IMR-90 (cell line): Measurements from ENCODE around the gene GALNT7. TPM values are rescaled to one million over a fixed set of nuclear protein-coding genes. Genes with fewer than 3 reads are reported as not detected.

Source experiments
- ATAC-seq: fragments of 200-7000 bp; cut with Tn5 transposase; 2 replicates; pipeline ENCODE4 v1.9.1; 2020; ENCODE audit warnings: low read depth, mild to moderate bottlenecking, moderate library complexity
- BruUV-seq: library from RNA; stranded (reverse); fragments of 400-500 nt; replicated peaks from 2 replicates; lab custom pipeline; 2021; lab: Mats Ljungman, UMichigan
- CTCF ChIA-PET: fragments of 300-600 bp; formaldehyde crosslinking; extraction: SDS; loops from one replicate; lab custom pipeline; 2021; ENCODE audit warnings: antibody characterized with exemption; lab: Yijun Ruan, JAX
- POLR2A ChIA-PET: fragments of 300-600 bp; sonication (Branson Sonifier 250); formaldehyde crosslinking; loops from one replicate; lab custom pipeline; 2022; ENCODE audit warnings: antibody characterized with exemption; ENCODE audit not compliant: unreplicated experiment; lab: Charles Lee
- DNase-seq: peaks from one replicate; pipeline ENCODE4 v3.0.0; 2013
- H2AFZ ChIP-seq: replicated peaks from 2 replicates; pipeline ENCODE3; 2013; ENCODE audit warnings: low read length, mild to moderate bottlenecking; ENCODE audit not compliant: poor library complexity
- H2AK5ac ChIP-seq: 2 replicates; pipeline ENCODE4 v1.6.1; 2013; ENCODE audit warnings: low read depth, low read length, inconsistent platforms
- H2AK9ac ChIP-seq: replicated peaks from 2 replicates; pipeline ENCODE3; 2013; ENCODE audit warnings: mild to moderate bottlenecking, low read depth, low read length, moderate library complexity; ENCODE audit not compliant: poor library complexity
- H2BK120ac ChIP-seq: 2 replicates; pipeline ENCODE4 v1.6.1; 2013; ENCODE audit warnings: low read depth, low read length, inconsistent platforms
- H2BK15ac ChIP-seq: 3 replicates; pipeline ENCODE4 v1.6.1; 2013; ENCODE audit warnings: low read depth, low read length, inconsistent platforms
- H2BK20ac ChIP-seq: 2 replicates; pipeline ENCODE4 v1.6.1; 2013; ENCODE audit warnings: low read depth, mild to moderate bottlenecking, inconsistent platforms, low read length, moderate library complexity
- H2BK5ac ChIP-seq: 2 replicates; pipeline ENCODE4 v1.6.1; 2013; ENCODE audit warnings: mild to moderate bottlenecking, low read depth, low read length, inconsistent platforms; ENCODE audit not compliant: poor library complexity, severe bottlenecking
- H3K14ac ChIP-seq: replicated peaks from 2 replicates; pipeline ENCODE4 v1.6.1; 2013; ENCODE audit warnings: low read depth, low read length, inconsistent platforms
- H3K18ac ChIP-seq: 2 replicates; pipeline ENCODE4 v1.6.1; 2013; ENCODE audit warnings: low read depth, low read length, control low read depth
- H3K23ac ChIP-seq: 2 replicates; pipeline ENCODE4 v1.6.1; 2013; ENCODE audit warnings: low read depth, low read length, inconsistent platforms
- H3K27ac ChIP-seq: 2 replicates; pipeline ENCODE4 v1.5.1; 2013; ENCODE audit warnings: mild to moderate bottlenecking, control low read depth, low read length; ENCODE audit not compliant: insufficient read depth
- H3K27me3 ChIP-seq: 2 replicates; pipeline ENCODE4 v1.6.1; 2013; ENCODE audit warnings: low read length; ENCODE audit not compliant: control insufficient read depth, insufficient read depth
- H3K36me3 ChIP-seq: 2 replicates; pipeline ENCODE4 v1.6.1; 2013; ENCODE audit warnings: low read length, mixed read lengths; ENCODE audit not compliant: control insufficient read depth, insufficient read depth
- H3K4ac ChIP-seq: 2 replicates; pipeline ENCODE4 v1.6.1; 2013; ENCODE audit warnings: low read depth, low read length, inconsistent platforms
- H3K4me1 ChIP-seq: 2 replicates; pipeline ENCODE4 v1.6.1; 2013; ENCODE audit warnings: low read length, mixed read lengths; ENCODE audit not compliant: control insufficient read depth, insufficient read depth
- H3K4me2 ChIP-seq: 2 replicates; pipeline ENCODE4 v1.6.1; 2013; ENCODE audit warnings: low read depth, mild to moderate bottlenecking, control low read depth, low read length, moderate library complexity
- H3K4me3 ChIP-seq: 2 replicates; pipeline ENCODE4 v1.5.1; 2013; ENCODE audit warnings: low read depth, mild to moderate bottlenecking, control low read depth, low read length, moderate library complexity; ENCODE audit not compliant: insufficient read depth
- H3K56ac ChIP-seq: 2 replicates; pipeline ENCODE4 v1.6.1; 2013; ENCODE audit warnings: low read length, inconsistent platforms; ENCODE audit not compliant: insufficient read depth; ENCODE audit errors: extremely low read depth
- H3K79me1 ChIP-seq, 2 experiments: 2 replicates each; pipeline ENCODE4 v1.6.1; 2013; ENCODE audit warnings: low read length in 2 of 2, inconsistent platforms in 1 of 2, low read depth in 1 of 2
- H3K9ac ChIP-seq: 2 replicates; pipeline ENCODE4 v1.6.1; 2013; ENCODE audit warnings: low read depth, low read length, control low read depth
- H3K9me1 ChIP-seq: 2 replicates; pipeline ENCODE4 v1.6.1; 2013; ENCODE audit warnings: low read length, inconsistent platforms; ENCODE audit not compliant: insufficient read depth
- H3K9me3 ChIP-seq: 2 replicates; pipeline ENCODE4 v1.6.1; 2013; ENCODE audit warnings: low read length; ENCODE audit not compliant: control insufficient read depth, insufficient read depth
- H4K20me1 ChIP-seq: 2 replicates; pipeline ENCODE4 v1.6.1; 2013; ENCODE audit warnings: low read length, inconsistent platforms; ENCODE audit not compliant: insufficient read depth
- H4K5ac ChIP-seq: 2 replicates; pipeline ENCODE4 v1.6.1; 2013; ENCODE audit warnings: mild to moderate bottlenecking, low read depth, low read length, control low read depth
- H4K8ac ChIP-seq, 2 experiments: 2 replicates each; pipeline ENCODE4 v1.6.1; 2013; ENCODE audit warnings: low read depth in 2 of 2, low read length in 2 of 2, control low read depth in 1 of 2, inconsistent platforms in 1 of 2
- H4K91ac ChIP-seq: 2 replicates; pipeline ENCODE4 v1.6.1; 2013; ENCODE audit warnings: low read depth, low read length, inconsistent platforms; ENCODE audit not compliant: insufficient read depth
- BHLHE40 ChIP-seq: fragments of 150-350 bp; IDR thresholded peaks from 2 replicates; pipeline ENCODE4 v1.6.1; 2016; ENCODE audit warnings: mild to moderate bottlenecking, low read depth, low read length
- CEBPB ChIP-seq: IDR thresholded peaks from 2 replicates; pipeline ENCODE4 v1.6.1; 2012; ENCODE audit warnings: low read depth, low read length, improper control_type of control experiment
- CTCF ChIP-seq: conservative IDR thresholded peaks from 2 replicates; pipeline ENCODE4 v1.5.1; 2012; ENCODE audit warnings: mild to moderate bottlenecking, low read depth, low read length, improper control_type of control experiment
- MAFK ChIP-seq: IDR thresholded peaks from 2 replicates; pipeline ENCODE4 v1.6.1; 2012; ENCODE audit warnings: low read depth, low read length, improper control_type of control experiment
- NFE2L2 ChIP-seq: fragments of 150-350 bp; IDR thresholded peaks from 2 replicates; pipeline ENCODE4 v1.6.1; 2016; ENCODE audit warnings: low read depth, mild to moderate bottlenecking, low read length
- POLR2A ChIP-seq: IDR thresholded peaks from 2 replicates; pipeline ENCODE4 v1.6.1; 2012; ENCODE audit warnings: mild to moderate bottlenecking, low read depth, low read length
- RAD21 ChIP-seq: IDR thresholded peaks from 2 replicates; pipeline ENCODE4 v1.6.1; 2012; ENCODE audit warnings: low read length, improper control_type of control experiment
- RCOR1 ChIP-seq: IDR thresholded peaks from 2 replicates; pipeline ENCODE4 v1.6.1; 2012; ENCODE audit warnings: mild to moderate bottlenecking, low read length, improper control_type of control experiment; ENCODE audit not compliant: insufficient replicate concordance
- RFX5 ChIP-seq: IDR thresholded peaks from 2 replicates; pipeline ENCODE4 v1.8.0; 2012; ENCODE audit warnings: low read depth, mild to moderate bottlenecking, low read length, moderate library complexity
- SMC3 ChIP-seq: fragments of 150-350 bp; IDR thresholded peaks from 2 replicates; pipeline ENCODE4 v1.6.1; 2016; ENCODE audit warnings: low read depth, mild to moderate bottlenecking, antibody characterized with exemption, low read length, moderate library complexity
- USF2 ChIP-seq: fragments of 150-350 bp; IDR thresholded peaks from 2 replicates; pipeline ENCODE4 v1.6.1; 2017; ENCODE audit warnings: mild to moderate bottlenecking, antibody characterized with exemption, low read length, low read depth
- WGBS, 2 experiments: methylation state at CpG; one replicate each; pipeline versions ENCODE4 v1.1.5 to v1.1.7; 2013; ENCODE audit warnings: missing lambda C conversion rate in 2 of 2; ENCODE audit not compliant: insufficient read length in 1 of 2; ENCODE audit errors: extremely low coverage in 2 of 2; 5-methylcytosine and 5-hydroxymethylcytosine counted together
- dilution Hi-C: fragments of 300-500 bp; cut with HindIII; formaldehyde crosslinking; loops from one replicate; pipeline ENCODE4 v1.14.3; 2018; ENCODE audit warnings: low sequenced_read_pairs; ENCODE audit not compliant: unreplicated experiment
- in situ Hi-C: fragments of 300-500 bp; cut with MboI; formaldehyde crosslinking; loops from 3 replicates; pipeline ENCODE4 v1.14.3; 2019; ENCODE audit warnings: low sequenced_read_pairs, inconsistent platforms, mixed read lengths
- intact Hi-C: fragments of 100-400 bp; cut with micrococcal nuclease; formaldehyde crosslinking; loops from 2 replicates; pipeline ENCODE4 v1.10.0; 2022
- polyA plus RNA-seq, 3 experiments: library from polyadenylated mRNA; depleted of rRNA; stranded (reverse); fragments of >200 nt; gene quantifications; 2 replicates each; pipeline ENCODE4 v1.2.3, GENCODE V29; 2012; ENCODE audit warnings: low replicate concordance in 1 of 3
- total RNA-seq: library from RNA; depleted of rRNA; stranded (reverse); fragments of >200 nt; gene quantifications from 2 replicates; pipeline ENCODE4 v1.2.3, GENCODE V29; 2012

GALNT7 gene
- total and polyA plus RNA-seq, 2 of the 4 experiments (the other 2 are of a cell fraction): 19.1 to 31.2 TPM

- H3K23ac ChIP-seq: no peak overlapping the region
Observed at GRCh38 chr4:173261052-173261451, 92.4 kb downstream of the GALNT7 start.

More at GRCh38 chr4:173261052-173261451, 92.4 kb downstream of the GALNT7 start:
- no peak for TF ChIP-seq USF2
- TF ChIP-seq NFE2L2: no peak
- no peak for TF ChIP-seq RAD21
- no peak for TF ChIP-seq RCOR1
- no peak for TF ChIP-seq POLR2A
- no peak for TF ChIP-seq RFX5
- no peak for TF ChIP-seq CEBPB
- no peak for TF ChIP-seq BHLHE40
- TF ChIP-seq MAFK: no peak
- no peak for TF ChIP-seq CTCF
- no peak for TF ChIP-seq SMC3
- H3K4me1 ChIP-seq: peaks cover 4% of the 10 kb centered on the region
- DNase-seq (no peak), ATAC-seq (no peak)
- H4K8ac ChIP-seq: no peak overlapping the region
- H3K9me3 ChIP-seq: no peaks in the 10 kb centered on the region
- H3K27ac ChIP-seq: no peak overlapping the region
- no peak overlapping the region for H2AK5ac ChIP-seq
- intact Hi-C loops: no loop called here
- H3K4ac ChIP-seq: no peak overlapping the region
- peaks cover 0 to 9% of the 10 kb centered on the region in 2 experiments; a peak in 2 of 4 replicates for H3K79me1 ChIP-seq
- no peak overlapping the region for H3K56ac ChIP-seq
- no peak overlapping the region for H2BK15ac ChIP-seq
- no peak overlapping the region for H2BK20ac ChIP-seq
- dilution Hi-C loops: loop anchor here (25.0 kb wide), 1 partner anchor 249 kb away; no protein-coding TSS in a partner anchor
- no peak overlapping the region for H3K14ac ChIP-seq
- 0 out of 2 replicates have a peak, but pooled peaks cover 3% of the 10 kb centered on the region for H4K20me1 ChIP-seq
- no peak overlapping the region for H2BK5ac ChIP-seq
- H2AFZ ChIP-seq: no peak overlapping the region
- no peak overlapping the region for H4K91ac ChIP-seq
- WGBS, 2 experiments: no CpG with 5 or more reads among the region's 2 CpGs
- ChIA-PET POLR2A (no interaction called here), CTCF (interaction anchor here (0.8 to 2.6 kb wide), 3 partner anchors 9 to 248 kb away, joined by 3 to 10 read pairs (median 3); no protein-coding TSS in a partner anchor)
- in situ Hi-C loops: no loop called here
- H3K4me2 ChIP-seq: no peak overlapping the region
- no peak overlapping the region for H4K5ac ChIP-seq
- no peaks in the 10 kb centered on the region for H3K27me3 ChIP-seq
- H3K4me3 ChIP-seq: no peak overlapping the region
- H2BK120ac ChIP-seq: no peak overlapping the region
- H2AK9ac ChIP-seq: no peak overlapping the region
- no peak overlapping the region for H3K9ac ChIP-seq
- no peak overlapping the region for H3K18ac ChIP-seq
- H3K36me3 ChIP-seq: no peaks in the 10 kb centered on the region
- no TSS peak for BruUV-seq
- H3K9me1 ChIP-seq: 0 out of 2 replicates have a peak, but pooled peaks cover 3% of the 10 kb centered on the region
